Activated T-cell treated with anti-CD3 and anti-CD28 coated beads, Interleukin-2, amount 50 U/mL, for 4 hours (primary cell): ENCODE measurements around the gene FGF14. TPM values are rescaled to one million over a fixed set of nuclear protein-coding genes. Genes with fewer than 3 reads are reported as not detected.

Source experiments
- ATAC-seq, 2 donors: fragments of 200-7000 bp; cut with Tn5 transposase; one replicate each; pipeline ENCODE4 v1.10.0; 2021
- DNase-seq: peaks from one replicate; pipeline ENCODE4 v3.0.0-alpha.2; 2020
- H3K27me3 Mint-ChIP-seq: one replicate; pipeline ENCODE4 v1.8.0; 2021; ENCODE audit warnings: low read depth, mixed read lengths
- H3K36me3 Mint-ChIP-seq: one replicate; pipeline ENCODE4 v1.8.0; 2022; ENCODE audit warnings: mixed read lengths; ENCODE audit not compliant: insufficient read depth
- H3K4me1 Mint-ChIP-seq: one replicate; pipeline ENCODE4 v1.8.0; 2021; ENCODE audit warnings: low read depth, mixed read lengths
- H3K4me3 Mint-ChIP-seq: one replicate; pipeline ENCODE4 v1.8.0; 2021; ENCODE audit warnings: mild to moderate bottlenecking, moderate library complexity, mixed read lengths
- H3K9me3 Mint-ChIP-seq: one replicate; pipeline ENCODE4 v1.8.0; 2021; ENCODE audit warnings: mixed read lengths
- total RNA-seq, 3 donors: library from RNA; stranded (reverse); gene quantifications; one replicate each; pipeline ENCODE4 v1.2.1, GENCODE V29; 2021

FGF14 gene
- total RNA-seq, 3 donors from 2014 or later, result not detected

GRCh38 chr13:102003848-102004570, 397.8 kb downstream of the FGF14 start:
- H3K4me3 Mint-ChIP-seq, result no peak overlapping the region
- peaks cover 3% of the 10 kb centered on the region for H3K9me3 Mint-ChIP-seq
- H3K4me1 Mint-ChIP-seq, result no peaks in the 10 kb centered on the region
- H3K36me3 Mint-ChIP-seq, result no peaks in the 10 kb centered on the region
- H3K27me3 Mint-ChIP-seq, result no peaks in the 10 kb centered on the region
- DNase-seq, result no peak
- ATAC-seq, result no peak

- Mint-ChIP-seq H3K9me3 (peaks cover 3% of the 10 kb centered on the region), H3K27me3 (no peaks in the 10 kb centered on the region), H3K36me3 (no peaks in the 10 kb centered on the region), H3K4me3 (no peak overlapping the region), H3K4me1 (no peaks in the 10 kb centered on the region)
- DNase-seq (no peak), ATAC-seq (no peak)
Measured at GRCh38 chr13:102002287-102002686, 399.6 kb downstream of the FGF14 start.

- H3K4me3 Mint-ChIP-seq, result no peak overlapping the region
- DNase-seq, result no peak
- no peaks in the 10 kb centered on the region for H3K4me1 Mint-ChIP-seq
- H3K27me3 Mint-ChIP-seq, result no peaks in the 10 kb centered on the region
- ATAC-seq, result no peak
- no peaks in the 10 kb centered on the region for H3K36me3 Mint-ChIP-seq
- H3K9me3 Mint-ChIP-seq, result peaks cover 3% of the 10 kb centered on the region
Measured at GRCh38 chr13:102000764-102001163, 401.1 kb downstream of the FGF14 start.

- H3K4me3 Mint-ChIP-seq, result no peak overlapping the region
- no peaks in the 10 kb centered on the region for H3K27me3 Mint-ChIP-seq
- ATAC-seq (no peak), DNase-seq (no peak)
- no peaks in the 10 kb centered on the region for H3K36me3 Mint-ChIP-seq
- no peaks in the 10 kb centered on the region for H3K4me1 Mint-ChIP-seq
- peaks cover 3% of the 10 kb centered on the region for H3K9me3 Mint-ChIP-seq
Measured at GRCh38 chr13:101998129-101998528, 403.7 kb downstream of the FGF14 start.

- Mint-ChIP-seq H3K27me3 (no peaks in the 10 kb centered on the region), H3K4me1 (no peaks in the 10 kb centered on the region), H3K36me3 (no peaks in the 10 kb centered on the region), H3K9me3 (peaks cover 6% of the 10 kb centered on the region), H3K4me3 (no peak overlapping the region)
- DNase-seq, result no peak
- ATAC-seq, result no peak
Measured at GRCh38 chr13:101996954-101997353, 404.9 kb downstream of the FGF14 start.

- H3K4me1 Mint-ChIP-seq, result no peaks in the 10 kb centered on the region
- H3K27me3 Mint-ChIP-seq, result no peaks in the 10 kb centered on the region
- no peak overlapping the region for H3K4me3 Mint-ChIP-seq
- no peaks in the 10 kb centered on the region for H3K36me3 Mint-ChIP-seq
- no peak for DNase-seq
- no peak for ATAC-seq
- peaks cover 9% of the 10 kb centered on the region for H3K9me3 Mint-ChIP-seq
Measured at GRCh38 chr13:101989798-101990350, 412.0 kb downstream of the FGF14 start.

- DNase-seq (no peak), ATAC-seq (no peak)
- Mint-ChIP-seq H3K27me3 (no peaks in the 10 kb centered on the region), H3K4me3 (no peak overlapping the region), H3K9me3 (peaks cover 9% of the 10 kb centered on the region), H3K36me3 (no peaks in the 10 kb centered on the region), H3K4me1 (no peaks in the 10 kb centered on the region)
Measured at GRCh38 chr13:101988140-101988539, 413.7 kb downstream of the FGF14 start.

GRCh38 chr13:101986316-101986715, 415.5 kb downstream of the FGF14 start:
- ATAC-seq (no peak), DNase-seq (no peak)
- H3K36me3 Mint-ChIP-seq, result no peaks in the 10 kb centered on the region
- H3K9me3 Mint-ChIP-seq, result peaks cover 6% of the 10 kb centered on the region
- H3K4me1 Mint-ChIP-seq, result no peaks in the 10 kb centered on the region
- no peak overlapping the region for H3K4me3 Mint-ChIP-seq
- no peaks in the 10 kb centered on the region for H3K27me3 Mint-ChIP-seq

- no peaks in the 10 kb centered on the region for H3K27me3 Mint-ChIP-seq
- no peak for ATAC-seq
- peaks cover 6% of the 10 kb centered on the region for H3K9me3 Mint-ChIP-seq
- H3K4me1 Mint-ChIP-seq, result no peaks in the 10 kb centered on the region
- no peaks in the 10 kb centered on the region for H3K36me3 Mint-ChIP-seq
- no peak overlapping the region for H3K4me3 Mint-ChIP-seq
- DNase-seq, result no peak
Measured at GRCh38 chr13:101985321-101985720, 416.5 kb downstream of the FGF14 start.

GRCh38 chr13:101982903-101983302, 418.9 kb downstream of the FGF14 start:
- Mint-ChIP-seq H3K4me3 (no peak overlapping the region), H3K4me1 (no peaks in the 10 kb centered on the region), H3K27me3 (peaks cover 2% of the 10 kb centered on the region), H3K9me3 (peaks cover 2% of the 10 kb centered on the region), H3K36me3 (no peaks in the 10 kb centered on the region)
- DNase-seq (no peak), ATAC-seq (no peak)

- Mint-ChIP-seq H3K9me3 (no peaks in the 10 kb centered on the region), H3K4me1 (no peaks in the 10 kb centered on the region), H3K27me3 (peaks cover 6% of the 10 kb centered on the region), H3K4me3 (no peak overlapping the region), H3K36me3 (no peaks in the 10 kb centered on the region)
- DNase-seq, result no peak
- ATAC-seq, result no peak
Measured at GRCh38 chr13:101979825-101980224, 422.0 kb downstream of the FGF14 start.

- ATAC-seq (no peak), DNase-seq (no peak)
- Mint-ChIP-seq H3K4me1 (no peaks in the 10 kb centered on the region), H3K36me3 (no peaks in the 10 kb centered on the region), H3K27me3 (peaks cover 6% of the 10 kb centered on the region), H3K4me3 (no peak overlapping the region), H3K9me3 (no peaks in the 10 kb centered on the region)
Measured at GRCh38 chr13:101978552-101979315, 423.1 kb downstream of the FGF14 start.

GRCh38 chr13:101977475-101977874, 424.4 kb downstream of the FGF14 start:
- H3K36me3 Mint-ChIP-seq, result no peaks in the 10 kb centered on the region
- DNase-seq, result no peak
- H3K4me1 Mint-ChIP-seq, result no peaks in the 10 kb centered on the region
- peaks cover 6% of the 10 kb centered on the region for H3K27me3 Mint-ChIP-seq
- H3K4me3 Mint-ChIP-seq, result no peak overlapping the region
- no peaks in the 10 kb centered on the region for H3K9me3 Mint-ChIP-seq
- no peak for ATAC-seq

- Mint-ChIP-seq H3K4me3 (no peak overlapping the region), H3K36me3 (no peaks in the 10 kb centered on the region), H3K4me1 (no peaks in the 10 kb centered on the region), H3K9me3 (no peaks in the 10 kb centered on the region), H3K27me3 (peaks cover 3% of the 10 kb centered on the region)
- no peak for ATAC-seq
- DNase-seq, result no peak
Measured at GRCh38 chr13:101972191-101972590, 429.7 kb downstream of the FGF14 start.

GRCh38 chr13:101970341-101970740, 431.5 kb downstream of the FGF14 start:
- Mint-ChIP-seq H3K27me3 (peaks cover 6% of the 10 kb centered on the region), H3K4me3 (no peak overlapping the region), H3K36me3 (no peaks in the 10 kb centered on the region), H3K4me1 (no peaks in the 10 kb centered on the region), H3K9me3 (no peaks in the 10 kb centered on the region)
- DNase-seq (no peak), ATAC-seq (no peak)
